K562 (cell line): ENCODE data around the gene SPAG17. TPM values are rescaled to one million over a fixed set of nuclear protein-coding genes. Genes with fewer than 3 reads are reported as not detected.

Experiments used
- ATAC-seq: fragments of 200-7000 bp; cut with Tn5 transposase; 3 replicates; pipeline ENCODE4 v1.9.1; 2020; ENCODE audit warnings: moderate library complexity
- BruUV-seq: library from RNA; stranded (reverse); fragments of 400-500 nt; replicated peaks from 2 replicates; lab custom pipeline; 2021; lab: Mats Ljungman, UMichigan
- CTCF ChIA-PET: fragments of 300-600 bp; formaldehyde crosslinking; extraction: SDS; loops from one replicate; lab custom pipeline; 2021; ENCODE audit warnings: low intra/inter-chr PET ratio; lab: Yijun Ruan, JAX
- POLR2A ChIA-PET: fragments of 300-600, 350-650 bp; sonication (Branson Sonifier 250); formaldehyde crosslinking; extraction: SDS; loops from one replicate; lab custom pipeline; 2021; ENCODE audit warnings: antibody characterized with exemption, inconsistent platforms; lab: Yijun Ruan, JAX
- DNase-seq, 4 experiments: peaks; one replicate each; pipeline versions ENCODE4 v3.0.0 to v3.0.0-alpha.2; 2011 to 2018; ENCODE audit warnings: low spot score in 3 of 4, mixed read lengths in 3 of 4; ENCODE audit errors: extremely low read depth in 1 of 4
- FAIRE-seq: peaks from 2 replicates; lab custom pipeline; 2011; peaks lifted over from hg19 to GRCh38; lab: Jason Lieb, UNC
- H2AFZ ChIP-seq: 2 replicates; pipeline ENCODE4 v1.6.0; 2011; ENCODE audit warnings: low read depth, low read length, control low read depth, inconsistent platforms
- H3K27ac ChIP-seq: fragments of 200-600 bp; 3 replicates; pipeline ENCODE4 v1.8.0; 2011; ENCODE audit warnings: low read depth, mild to moderate bottlenecking, control low read depth, inconsistent platforms, low read length, moderate library complexity, mixed read lengths; ENCODE audit errors: extremely low read depth
- H3K27me3 ChIP-seq, 2 experiments: fragments of 300-600 bp in 1 of 2; 2 replicates in 1 of 2; 3 replicates in 1 of 2; pipeline versions ENCODE4 v1.6.0 to v1.8.0; 2011; ENCODE audit warnings: inconsistent platforms in 2 of 2, low read length in 2 of 2, mild to moderate bottlenecking in 1 of 2, mixed read lengths in 1 of 2, moderate library complexity in 1 of 2; ENCODE audit not compliant: control insufficient read depth in 2 of 2, insufficient read depth in 2 of 2
- H3K36me3 ChIP-seq: fragments of 300-600 bp; 3 replicates; pipeline ENCODE4 v1.8.0; 2011; ENCODE audit warnings: mild to moderate bottlenecking, low read length, inconsistent platforms; ENCODE audit not compliant: control insufficient read depth, insufficient read depth
- H3K4me1 ChIP-seq, 2 experiments: fragments of 200-600 bp in 1 of 2; replicated peaks in 1 of 2; 2 replicates in 1 of 2; 3 replicates in 1 of 2; pipeline versions ENCODE4 v1.5.1 to v1.8.0; 2011; ENCODE audit warnings: inconsistent platforms in 2 of 2, low read length in 2 of 2, mild to moderate bottlenecking in 1 of 2, mixed read lengths in 1 of 2, moderate library complexity in 1 of 2; ENCODE audit not compliant: control insufficient read depth in 2 of 2, insufficient read depth in 2 of 2
- H3K4me2 ChIP-seq: 2 replicates; pipeline ENCODE4 v1.6.1; 2011; ENCODE audit warnings: low read length, control low read depth, inconsistent platforms, mixed read lengths; ENCODE audit not compliant: insufficient read depth
- H3K4me3 ChIP-seq: fragments of 200-600 bp; sonication (generic), shearing (Covaris generic); 2 replicates; pipeline ENCODE4 v1.5.1; 2016; ENCODE audit warnings: control low read depth, inconsistent platforms
- H3K79me2 ChIP-seq: fragments of 200-600 bp; 3 replicates; pipeline ENCODE4 v1.8.0; 2011; ENCODE audit warnings: low read length, inconsistent platforms; ENCODE audit not compliant: control insufficient read depth, insufficient read depth
- H3K9ac ChIP-seq, 2 experiments: 2 replicates each; pipeline versions ENCODE4 v1.6.0 to v1.6.1; 2011; ENCODE audit warnings: low read depth in 2 of 2, low read length in 2 of 2, control low read depth in 1 of 2, inconsistent platforms in 1 of 2, mild to moderate bottlenecking in 1 of 2, mixed read lengths in 1 of 2; ENCODE audit not compliant: insufficient read depth in 1 of 2
- H3K9me1 ChIP-seq: one replicate; pipeline ENCODE4 v1.6.0; 2011; ENCODE audit warnings: inconsistent platforms, mild to moderate bottlenecking, low read length, moderate library complexity; ENCODE audit not compliant: control insufficient read depth, insufficient read depth
- H3K9me3 ChIP-seq: replicated peaks from 2 replicates; pipeline ENCODE4 v1.5.1; 2011; ENCODE audit warnings: low read depth, low read length, inconsistent platforms; ENCODE audit not compliant: control insufficient read depth, insufficient read depth
- H4K20me1 ChIP-seq: replicated peaks from 2 replicates; pipeline ENCODE4 v1.6.1; 2011; ENCODE audit warnings: low read length, inconsistent platforms, mixed read lengths; ENCODE audit not compliant: control insufficient read depth, insufficient read depth
- ARID2 ChIP-seq: fragments of 450-650 bp; IDR thresholded peaks from 2 replicates; pipeline ENCODE4 v1.6.1; 2017; ENCODE audit warnings: antibody characterized with exemption, mild to moderate bottlenecking
- ASH1L ChIP-seq: fragments of 450-650 bp; IDR thresholded peaks from 2 replicates; pipeline ENCODE4 v1.6.1; 2018; ENCODE audit warnings: borderline replicate concordance, mild to moderate bottlenecking, low read depth; ENCODE audit not compliant: partially characterized antibody
- BRCA1 ChIP-seq, 2 experiments: fragments of 450-650 bp in 1 of 2; sonication (generic) in 1 of 2; formaldehyde crosslinking in 1 of 2; IDR thresholded peaks; 2 replicates each; pipeline versions ENCODE4 v1.5.0 to v1.6.1; 2017 to 2020; ENCODE audit warnings: mild to moderate bottlenecking in 1 of 2, missing genetic modification reagents in 1 of 2
- CREM ChIP-seq: IDR thresholded peaks from 2 replicates; pipeline ENCODE4 v1.6.1; 2014; ENCODE audit warnings: antibody characterized with exemption, low read depth
- FOXA3 ChIP-seq, 2 experiments: fragments of 450-650 bp in 1 of 2; sonication (generic) in 1 of 2; formaldehyde crosslinking; IDR thresholded peaks in 1 of 2; conservative IDR thresholded peaks in 1 of 2; 2 replicates each; pipeline versions ENCODE4 v1.4.0 to v1.8.0; 2020 to 2022; ENCODE audit warnings: mild to moderate bottlenecking in 2 of 2, missing genetic modification reagents in 1 of 2
- FOXK1 ChIP-seq: sonication (generic); formaldehyde crosslinking; IDR thresholded peaks from 2 replicates; pipeline ENCODE4 v1.8.0; 2022; ENCODE audit warnings: missing genetic modification reagents, mild to moderate bottlenecking, borderline replicate concordance
- MIER1 ChIP-seq: fragments of 450-650 bp; IDR thresholded peaks from 2 replicates; pipeline ENCODE4 v1.6.1; 2016; ENCODE audit warnings: antibody characterized with exemption, mild to moderate bottlenecking, low read depth
- PHB ChIP-seq: fragments of 250-450 bp; sonication (Bioruptor Pico); IDR thresholded peaks from 2 replicates; pipeline ENCODE4 v1.5.0; 2021
- PHF20 ChIP-seq: fragments of 450-650 bp; IDR thresholded peaks from 2 replicates; pipeline ENCODE4 v1.6.1; 2018; ENCODE audit not compliant: partially characterized antibody
- PKNOX1 ChIP-seq: fragments of 450-650 bp; IDR thresholded peaks from 2 replicates; pipeline ENCODE4 v1.6.1; 2016
- RAD21 ChIP-seq, 2 experiments: fragments of 250-450 bp in 1 of 2; fragments of 450-650 bp in 1 of 2; sonication (Bioruptor Pico) in 1 of 2; formaldehyde crosslinking in 1 of 2; IDR thresholded peaks in 1 of 2; conservative IDR thresholded peaks in 1 of 2; 2 replicates each; pipeline versions ENCODE4 v1.4.0 to v1.8.0; 2020 to 2022; ENCODE audit warnings: mild to moderate bottlenecking in 2 of 2, moderate library complexity in 1 of 2
- RB1 ChIP-seq: fragments of 450-650 bp; IDR thresholded peaks from 2 replicates; pipeline ENCODE4 v1.6.1; 2017; ENCODE audit warnings: low read depth, mild to moderate bottlenecking
- RFX1 ChIP-seq: fragments of 450-650 bp; IDR thresholded peaks from 2 replicates; pipeline ENCODE4 v1.6.1; 2016; ENCODE audit warnings: mild to moderate bottlenecking, moderate library complexity
- SAP30 ChIP-seq: fragments of 200-600 bp; sonication (generic); IDR thresholded peaks from 2 replicates; pipeline ENCODE4 v1.6.1; 2012; ENCODE audit warnings: borderline replicate concordance, low read depth, mild to moderate bottlenecking, moderate library complexity, low read length, control low read depth, inconsistent platforms; ENCODE audit not compliant: insufficient read depth, poor library complexity, severe bottlenecking
- SPI1 ChIP-seq: IDR thresholded peaks from 2 replicates; pipeline ENCODE4 v1.6.1; 2011; ENCODE audit warnings: low read depth, low read length, control low read depth, borderline replicate concordance
- TEAD1 ChIP-seq, 2 experiments: fragments of 450-650 bp in 1 of 2; sonication (generic) in 1 of 2; formaldehyde crosslinking; IDR thresholded peaks; 2 replicates each; pipeline versions ENCODE4 v1.4.0 to v1.8.0; 2020 to 2022; ENCODE audit warnings: mild to moderate bottlenecking in 2 of 2, missing genetic modification reagents in 1 of 2
- ZNF140 ChIP-seq: fragments of 250-450 bp; sonication (Bioruptor Pico); IDR thresholded peaks from 2 replicates; pipeline ENCODE4 v1.8.0; 2021; ENCODE audit warnings: moderate library complexity, mild to moderate bottlenecking, inconsistent platforms
- ZNF212 ChIP-seq: fragments of 450-650 bp; formaldehyde crosslinking; IDR thresholded peaks from 2 replicates; pipeline ENCODE4 v1.4.0; 2020; ENCODE audit warnings: mild to moderate bottlenecking
- ZNF311 ChIP-seq: fragments of 250-450 bp; sonication (Bioruptor Pico); IDR thresholded peaks from 2 replicates; pipeline ENCODE4 v1.4.0; 2020; ENCODE audit warnings: mild to moderate bottlenecking, moderate library complexity
- WGBS: fragments of 100-300 bp; shearing (Covaris generic); methylation state at CpG from one replicate; pipeline ENCODE4 v1.1.6; 2016; ENCODE audit warnings: low coverage, mixed read lengths; ENCODE audit not compliant: insufficient coverage; ENCODE audit errors: missing lambda C conversion rate; 5-methylcytosine and 5-hydroxymethylcytosine counted together
- in situ Hi-C: fragments of 300-500 bp; cut with MboI; formaldehyde crosslinking; loops from 4 replicates; pipeline ENCODE4 v1.15.0; 2018; ENCODE audit warnings: inconsistent platforms, mixed read lengths
- intact Hi-C: fragments of 100-400 bp; cut with micrococcal nuclease; formaldehyde crosslinking; loops from 2 replicates; pipeline ENCODE4 v1.14.2; 2022
- polyA plus RNA-seq, 8 experiments: library from polyadenylated mRNA; depleted of rRNA in 4 of 8; stranded (reverse) in 5 of 8; unstranded in 3 of 8; fragments of >200 nt; fragmentation: Nextera tagmentation in 2 of 8; fragmentation: Illumina TruSeq in 1 of 8; extraction: Ambion mirVana in 2 of 8; extraction: Trizol in 1 of 8; gene quantifications; 2 replicates each; pipeline versions ENCODE4 v1.2.1 to v1.2.3, GENCODE V29; 2011 to 2014; ENCODE audit warnings: inconsistent platforms in 1 of 8, missing spikeins in 1 of 8
- total RNA-seq, 7 experiments: library from RNA; depleted of rRNA in 6 of 7; stranded (reverse); fragments of >200 nt in 6 of 7; fragmentation: Illumina TruSeq in 2 of 7; extraction: Trizol in 2 of 7; gene quantifications; 2 replicates each; pipeline versions ENCODE4 v1.2.1 to v1.2.3, GENCODE V29; 2011 to 2021; ENCODE audit warnings: low replicate concordance in 1 of 7
- TF ChIP-seq, protein P1 (sequence below): conservative IDR thresholded peaks from 2 replicates; pipeline ENCODE4 v1.6.1; 2011; ENCODE audit warnings: low read depth, mild to moderate bottlenecking, low read length; ENCODE audit not compliant: control insufficient read depth

Gene SPAG17
- total and polyA plus RNA-seq, 9 of the 15 experiments (the other 6 are each of a cell fraction or from before 2014, with no cell fraction given): 0.07 to 2.1 (median 1.5) TPM

- in situ Hi-C loops (no loop called here), intact Hi-C loops (no loop called here)
- Histone ChIP-seq H3K9me3 (no peaks in the 10 kb centered on the region), H3K4me2 (peak overlapping the region; percentile 100), H3K9me1 (no peaks in the 10 kb centered on the region), H3K36me3 (peaks cover 27% of the 10 kb centered on the region), H3K4me3 (peak overlapping the region; percentile 78), H3K4me1 (peaks cover 7 to 8% of the 10 kb centered on the region in 2 experiments; a peak in 2 of 5 replicates), H2AFZ (peak overlapping the region; percentile 94), H3K9ac (peak overlapping the region; percentile 86 to 96), H3K79me2 (peaks cover 81% of the 10 kb centered on the region), H4K20me1 (peaks cover 4% of the 10 kb centered on the region; the same call in 1 of the 2 replicates), H3K27ac (peak overlapping the region; percentile 52), H3K27me3 (no peaks in the 10 kb centered on the region)
- peak; percentile 90 for ATAC-seq
- ChIA-PET POLR2A (interaction anchor here (0.7 to 4.4 kb wide), 7 partner anchors 10 to 32 kb away, joined by 3 to 30 read pairs (median 4); no protein-coding TSS in a partner anchor), CTCF (no interaction called here)
- BruUV-seq: no TSS peak
- peak; percentile 92 for FAIRE-seq
- peak; percentile 60 to 86 (median 70) for DNase-seq
- under 1% methylated on average over 24 of the region's 24 CpGs for WGBS
- TF ChIP-seq FOXK1 (CRISPR knock-in tag) (0 out of 2 replicates have a peak, but pooled peaks have one; percentile 37), SAP30 (peak; percentile 93), CREM (peak; percentile 24; the same call in 1 of the 2 replicates), RB1 (0 out of 2 replicates have a peak, but pooled peaks have one; percentile 25), RFX1 (peak; percentile 70), ASH1L (no peak), ZNF311 (no peak), BRCA1 (IDR thresholded peaks at IDR 0.05) (no peak), BRCA1 (CRISPR knock-in tag; IDR thresholded peaks at IDR 0.05) (peak; percentile 95; the same call in 1 of the 2 replicates), ARID2 (no peak), TEAD1 (CRISPR knock-in tag; IDR thresholded peaks at IDR 0.05) (0 out of 4 replicates have a peak, but pooled peaks of 1 of the 2 experiments have one; percentile 14), PKNOX1 (peak; percentile 89), RAD21 (CRISPR knock-in tag; conservative IDR thresholded peaks at IDR 0.05 in 1 of 2, IDR thresholded peaks at IDR 0.05 in 1 of 2) (peak in 1 of 2 experiments; percentile 16; a peak in 1 of 4 replicates), ZNF212 (CRISPR knock-in tag) (no peak), SPI1 (peak; percentile 78; the same call in 1 of the 2 replicates), ZNF140 (CRISPR knock-in tag) (no peak), FOXA3 (CRISPR knock-in tag; conservative IDR thresholded peaks at IDR 0.05 in 1 of 2, IDR thresholded peaks at IDR 0.05 in 1 of 2) (0 out of 4 replicates have a peak, but pooled peaks of 1 of the 2 experiments have one; percentile 34), MIER1 (no peak), PHF20 (no peak), PHB (CRISPR knock-in tag) (no peak)
- TF ChIP-seq, protein P1, sequence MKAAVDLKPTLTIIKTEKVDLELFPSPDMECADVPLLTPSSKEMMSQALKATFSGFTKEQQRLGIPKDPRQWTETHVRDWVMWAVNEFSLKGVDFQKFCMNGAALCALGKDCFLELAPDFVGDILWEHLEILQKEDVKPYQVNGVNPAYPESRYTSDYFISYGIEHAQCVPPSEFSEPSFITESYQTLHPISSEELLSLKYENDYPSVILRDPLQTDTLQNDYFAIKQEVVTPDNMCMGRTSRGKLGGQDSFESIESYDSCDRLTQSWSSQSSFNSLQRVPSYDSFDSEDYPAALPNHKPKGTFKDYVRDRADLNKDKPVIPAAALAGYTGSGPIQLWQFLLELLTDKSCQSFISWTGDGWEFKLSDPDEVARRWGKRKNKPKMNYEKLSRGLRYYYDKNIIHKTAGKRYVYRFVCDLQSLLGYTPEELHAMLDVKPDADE: peak; percentile 40; the same call in 1 of the 2 replicates
Measured at GRCh38 chr1:117928881-117929342, 256.1 kb downstream of the SPAG17 start.
